GM19239 (cell line): Measurements from ENCODE around the gene OSBPL10.

Experiments
- DNase-seq: peaks from one replicate; pipeline ENCODE4 v3.0.0; 2011; ENCODE audit warnings: low spot score; ENCODE audit not compliant: insufficient read length
- FAIRE-seq: peaks from 2 replicates; lab custom pipeline; 2011; peaks lifted over from hg19 to GRCh38; lab: Jason Lieb, UNC

OSBPL10 gene

DNA sequence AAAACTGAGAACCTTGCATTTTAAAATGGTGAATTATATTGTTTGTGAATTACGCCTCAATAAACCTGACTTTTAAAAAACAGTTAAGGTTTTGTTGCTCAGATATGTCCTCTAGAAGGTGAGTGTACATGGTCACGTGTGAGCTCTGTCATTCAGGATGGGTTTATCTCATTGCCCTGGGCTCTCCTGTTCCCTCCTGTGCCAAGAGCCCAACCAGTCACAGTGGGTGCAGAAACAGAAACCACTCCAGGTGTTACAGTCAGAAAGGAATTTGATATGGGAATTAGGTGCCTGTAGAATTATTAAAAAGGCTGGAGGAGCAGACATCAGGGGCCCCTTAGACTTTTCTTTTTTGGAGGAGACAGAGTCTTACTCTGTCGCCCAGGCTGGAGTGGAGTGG, 252.0 kb downstream of the OSBPL10 start:
- DNase-seq (no peak), FAIRE-seq (no peak)

DNA sequence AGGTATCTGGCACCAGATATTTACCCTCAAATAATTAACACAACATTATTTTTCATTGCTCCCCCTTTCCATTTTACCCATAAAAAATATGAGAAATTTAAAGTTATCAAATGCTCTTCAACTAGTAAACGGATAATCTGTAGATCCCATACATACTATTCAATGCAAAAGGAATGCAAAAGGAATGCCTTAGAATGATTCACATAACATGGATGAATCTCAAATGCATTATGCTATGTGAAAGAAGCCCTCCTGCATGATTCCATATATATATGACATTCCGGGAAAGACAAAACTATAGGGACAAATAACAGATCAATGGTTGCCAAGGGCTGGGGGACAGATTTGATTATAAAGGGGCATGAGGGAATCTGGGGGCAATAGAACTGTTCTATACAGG, 252.7 kb downstream of the OSBPL10 start:
- FAIRE-seq = no peak
- DNase-seq = no peak

DNA sequence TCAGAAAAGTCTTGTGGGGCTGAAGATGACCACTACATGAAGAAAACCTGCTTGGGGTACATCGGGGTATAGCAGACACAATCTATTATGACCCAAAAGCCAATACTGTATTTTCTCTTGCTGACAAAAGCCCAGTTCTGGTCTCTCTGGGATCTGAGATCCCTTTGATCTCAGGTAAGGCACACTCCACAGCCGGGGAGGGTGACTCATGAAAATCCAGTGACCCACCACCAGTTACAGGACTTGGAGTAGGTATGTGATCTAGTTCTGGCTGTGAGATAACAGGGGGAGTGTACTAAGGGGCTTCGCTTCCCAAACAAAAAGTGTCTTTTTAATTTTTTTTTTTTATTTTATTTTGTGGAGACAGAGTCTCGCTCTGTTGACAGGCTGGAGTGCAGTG, 255.1 kb downstream of the OSBPL10 start:
- DNase-seq = no peak
- no peak for FAIRE-seq

DNA sequence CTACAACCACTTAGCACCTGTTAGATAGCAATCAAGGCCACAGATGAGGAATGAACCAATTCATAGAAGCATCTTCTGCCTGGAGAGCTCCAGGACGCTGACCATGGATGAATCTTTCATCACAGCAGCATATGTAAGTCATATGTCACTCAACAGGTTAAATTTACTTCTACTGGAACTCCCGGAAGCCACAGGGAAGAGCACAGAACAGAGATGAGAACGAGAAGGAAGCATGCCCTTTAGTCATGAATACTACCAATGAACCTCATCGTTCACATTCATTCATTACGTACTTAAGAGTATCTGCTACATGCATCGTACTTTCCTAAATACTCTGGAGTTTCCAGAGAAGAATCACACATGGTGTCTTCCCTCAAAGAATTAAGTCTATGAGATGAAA, 255.5 kb downstream of the OSBPL10 start:
- no peak for FAIRE-seq
- DNase-seq = no peak

DNA sequence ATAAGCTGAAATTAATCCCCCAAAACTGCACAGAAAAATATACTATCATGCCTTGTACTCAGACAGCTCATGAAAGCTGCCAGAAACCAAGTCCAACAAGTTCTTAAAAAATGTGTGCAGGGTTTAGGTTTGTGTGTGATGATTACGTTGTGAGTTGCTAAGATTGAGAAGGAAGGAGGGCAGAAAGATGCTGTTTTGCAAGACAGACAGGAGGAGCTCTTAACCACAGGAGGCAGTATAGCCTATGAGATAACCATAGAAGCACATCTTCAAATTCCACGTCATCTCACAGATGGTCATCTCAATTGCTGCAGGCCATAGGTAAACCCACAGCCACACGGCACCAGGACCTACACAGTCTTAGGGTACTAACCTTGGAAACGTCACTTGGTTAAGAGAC, 256.4 kb downstream of the OSBPL10 start:
- FAIRE-seq = no peak

DNA sequence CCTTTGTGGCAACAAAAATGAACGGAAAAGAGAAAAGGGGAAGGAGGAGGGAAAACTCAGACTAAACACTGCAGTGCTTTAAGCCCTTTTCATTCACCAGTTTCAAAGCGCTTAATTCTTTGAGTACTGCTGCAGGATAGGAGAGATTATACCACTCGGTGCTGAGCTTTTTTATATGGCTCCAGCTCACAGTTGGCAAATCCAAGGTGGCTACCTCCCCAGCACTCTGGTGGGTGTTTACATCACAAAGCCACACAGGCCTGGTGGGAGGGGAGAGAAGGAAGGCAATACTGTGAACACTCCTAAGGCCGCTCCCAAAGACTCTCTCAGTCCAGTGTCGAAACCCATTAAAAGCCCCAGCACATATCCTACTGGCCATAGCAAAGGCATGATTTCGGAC, 256.9 kb downstream of the OSBPL10 start:
- no peak for DNase-seq
- FAIRE-seq = no peak

More for the DNA sequence above, 256.4 kb downstream of the OSBPL10 start:
- no peak for DNase-seq

DNA sequence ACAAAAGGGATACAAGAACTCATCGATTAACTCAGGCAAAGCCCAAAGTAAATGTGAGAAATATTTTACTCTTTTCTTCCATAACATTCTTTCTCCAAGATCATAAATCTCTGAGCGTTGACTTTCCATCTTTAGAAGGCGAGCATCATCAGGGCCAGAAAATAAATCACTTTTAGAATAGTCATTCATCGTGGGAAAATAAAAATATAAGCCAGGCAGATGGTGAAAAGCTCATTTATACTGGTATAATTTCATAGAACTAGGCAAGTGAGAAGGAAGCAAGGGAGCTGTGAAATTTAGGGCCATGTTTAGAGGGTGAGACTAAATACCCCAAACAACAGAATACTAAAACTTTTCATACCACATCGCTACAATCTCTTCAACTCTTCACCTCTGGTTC, 257.4 kb downstream of the OSBPL10 start:
- FAIRE-seq = no peak

DNA sequence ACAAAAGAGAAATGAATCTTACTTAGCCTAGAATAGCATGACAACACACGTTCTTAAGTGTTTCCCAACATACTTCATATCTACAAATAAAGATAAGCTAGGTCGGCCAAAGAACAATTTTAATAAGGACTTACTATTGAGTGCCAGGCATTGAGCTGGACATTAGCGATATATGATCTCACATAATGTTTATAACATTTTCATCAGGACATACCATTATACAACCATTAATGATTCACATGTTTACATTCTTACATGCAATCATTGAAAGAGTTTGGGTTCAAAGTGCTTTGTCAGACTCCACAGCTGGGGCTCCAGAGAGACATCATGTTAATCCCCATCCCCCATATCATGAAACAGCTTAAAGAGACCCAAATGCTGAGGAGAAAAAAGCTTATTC, 259.4 kb downstream of the OSBPL10 start:
- DNase-seq = no peak
- no peak for FAIRE-seq

More for the DNA sequence above, 257.4 kb downstream of the OSBPL10 start:
- DNase-seq = no peak

DNA sequence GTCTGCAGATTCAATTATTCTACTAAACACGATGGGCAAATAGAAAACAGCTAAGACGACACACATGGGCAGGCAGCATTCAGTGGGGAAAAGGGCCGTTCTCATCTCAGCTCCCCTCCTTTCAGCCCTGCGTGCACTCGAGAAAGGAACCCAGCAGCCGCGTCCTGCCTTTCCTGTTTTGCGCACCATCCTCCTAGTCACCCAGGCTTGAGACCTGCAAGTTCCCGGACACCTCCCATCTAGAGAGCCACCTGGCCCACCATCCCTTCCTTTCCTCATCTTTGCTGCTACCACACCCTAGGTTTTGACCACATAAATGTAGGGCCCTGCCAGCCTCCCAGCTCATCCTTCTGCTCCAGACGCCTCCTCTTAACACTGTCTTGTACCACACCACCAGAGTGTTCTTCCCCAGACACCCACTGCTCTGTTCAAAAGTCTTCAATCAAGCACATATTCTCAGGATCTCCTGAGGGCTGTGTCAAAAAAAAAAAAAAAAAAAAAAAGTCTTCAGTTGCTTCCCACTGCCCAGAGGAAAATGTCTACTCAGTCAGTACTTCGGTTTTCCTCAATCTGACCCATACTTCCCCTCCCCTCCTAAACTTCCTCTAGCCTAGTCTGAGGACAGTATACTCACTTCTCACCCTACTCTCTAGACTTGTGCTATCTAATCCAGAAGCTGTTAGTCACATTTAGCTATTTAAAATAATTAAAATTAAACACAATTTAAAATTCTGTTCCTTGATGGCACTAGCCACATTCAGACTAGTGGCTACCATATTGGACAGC, 266.4 kb downstream of the OSBPL10 start:
- DNase-seq = no peak
- no peak for FAIRE-seq

DNA sequence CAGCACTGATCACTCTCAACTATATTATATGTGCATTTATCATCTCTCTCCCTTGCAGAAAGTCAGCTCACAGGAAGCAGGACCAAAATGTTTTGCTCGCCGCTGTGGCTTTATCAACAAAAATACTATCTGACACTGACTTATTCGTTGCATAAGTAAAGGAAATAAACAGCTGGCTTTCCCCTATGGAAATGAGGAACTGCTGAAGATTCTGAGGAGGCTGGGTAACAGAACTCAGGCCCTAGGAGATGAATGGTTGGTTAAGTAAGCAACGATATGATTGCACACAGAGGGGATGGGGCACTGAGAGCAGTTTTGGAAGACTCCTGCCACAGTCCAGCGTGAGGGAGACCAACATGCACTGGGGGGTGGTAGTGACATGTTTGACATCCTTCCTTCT, 267.2 kb downstream of the OSBPL10 start:
- FAIRE-seq (no peak), DNase-seq (no peak)

DNA sequence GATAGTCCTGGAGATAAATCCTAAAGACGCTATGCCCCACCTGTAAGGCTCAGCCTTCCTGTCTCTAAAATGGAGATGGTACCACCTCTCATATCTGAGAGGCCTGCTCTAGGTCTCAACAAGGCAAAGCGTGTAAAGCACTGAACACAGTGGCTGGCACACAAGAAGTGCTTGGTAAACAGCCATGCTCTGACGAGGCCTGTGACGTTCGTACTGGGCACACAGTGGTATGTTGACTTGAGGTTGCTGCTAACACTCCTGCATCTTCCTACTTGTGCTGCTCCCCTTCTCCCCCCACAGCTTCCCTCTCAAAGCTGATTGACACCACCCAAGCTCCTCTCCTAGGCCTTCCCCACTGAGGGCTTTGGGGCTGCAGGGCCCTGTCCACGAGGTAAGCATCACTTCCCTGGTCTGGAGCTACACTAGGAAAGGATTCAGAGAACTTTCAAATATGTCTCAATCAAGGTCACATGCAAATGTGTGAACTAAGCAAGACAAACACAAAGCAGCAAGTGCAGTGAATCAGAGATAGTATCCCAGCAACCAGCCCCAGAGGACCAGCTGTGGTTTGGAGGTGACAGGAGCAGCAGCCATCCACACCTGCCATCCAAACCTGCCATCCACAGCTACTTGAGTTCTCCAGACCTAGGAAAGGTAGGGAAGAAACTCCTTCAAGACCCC, 270.8 kb downstream of the OSBPL10 start:
- FAIRE-seq (no peak), DNase-seq (no peak)

DNA sequence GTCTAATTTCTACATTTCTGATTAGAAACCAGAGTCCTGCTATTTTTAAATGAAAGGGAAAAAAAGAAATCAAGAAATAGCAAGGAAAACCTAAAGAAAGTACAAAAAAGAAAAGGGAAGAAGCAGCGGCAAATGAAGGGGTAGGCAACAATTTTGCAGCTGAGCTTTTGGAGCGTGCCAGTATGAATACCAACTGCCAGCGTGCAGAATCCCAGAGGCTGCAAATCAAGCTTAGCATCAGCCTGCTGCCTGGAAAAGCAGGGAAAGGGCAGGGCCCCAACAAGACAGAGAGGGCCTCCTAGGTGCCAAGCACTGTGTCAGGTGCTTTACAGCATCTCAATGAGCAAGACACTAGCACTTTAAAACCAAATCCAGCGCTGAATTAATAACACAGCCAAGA, 271.5 kb downstream of the OSBPL10 start:
- no peak for DNase-seq
- FAIRE-seq = no peak

DNA sequence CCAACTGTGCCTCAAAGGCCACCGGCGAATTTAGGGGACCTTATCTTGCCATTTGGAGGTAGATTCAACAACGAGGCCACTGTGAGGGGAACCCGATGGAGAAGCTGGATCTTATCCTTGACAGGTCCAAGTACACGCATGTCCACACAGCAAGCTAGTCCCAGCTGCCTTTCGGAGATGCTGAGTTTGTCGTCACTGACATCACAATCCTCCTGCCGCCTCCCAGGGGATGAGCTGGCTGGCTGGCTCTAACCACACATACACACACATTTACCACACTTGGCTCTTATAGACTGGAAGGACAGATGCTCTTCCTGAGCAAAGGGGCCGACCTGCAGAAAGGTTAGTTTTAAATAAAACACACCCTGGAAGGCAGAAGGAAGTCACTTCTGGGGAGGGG, 272.1 kb downstream of the OSBPL10 start:
- FAIRE-seq = no peak
- no peak for DNase-seq

DNA sequence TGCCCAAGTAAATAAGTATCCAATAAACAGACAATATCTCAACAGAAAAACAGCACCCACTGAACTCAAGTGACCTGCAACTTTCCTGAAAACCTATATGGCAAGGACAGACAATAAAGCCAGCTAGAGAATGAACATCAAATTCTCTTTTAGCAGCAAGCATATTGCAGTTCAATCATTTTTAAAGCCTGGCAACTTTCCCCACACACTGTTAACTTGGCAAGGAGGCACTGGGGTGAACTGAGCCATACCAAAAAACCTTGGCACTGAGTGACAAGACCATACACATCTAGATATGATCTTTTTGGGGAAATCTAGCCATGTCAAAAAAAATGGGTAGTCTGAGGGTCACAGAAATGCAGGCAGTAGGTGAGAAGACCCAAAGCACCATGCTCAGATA, 273.8 kb downstream of the OSBPL10 start:
- FAIRE-seq (no peak), DNase-seq (no peak)

DNA sequence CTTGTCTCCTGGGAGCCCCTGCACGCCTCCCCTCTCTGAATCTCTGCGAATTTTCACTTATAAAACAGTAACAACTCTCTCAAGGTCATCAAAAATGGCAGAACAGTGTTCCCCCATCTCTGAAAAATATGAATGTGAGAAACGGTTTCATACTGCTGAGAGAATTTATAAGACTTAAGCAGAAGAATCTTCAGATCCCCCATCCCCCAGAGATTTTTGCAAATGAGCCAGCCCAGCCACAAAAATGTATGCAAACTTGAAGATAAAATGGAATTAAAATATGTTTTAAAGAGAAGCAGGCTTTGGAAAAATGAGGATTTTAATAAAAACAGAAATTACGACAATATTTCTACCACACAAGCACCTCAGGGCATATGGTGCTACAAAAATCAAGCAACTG, 275.3 kb downstream of the OSBPL10 start:
- FAIRE-seq (no peak), DNase-seq (no peak)

DNA sequence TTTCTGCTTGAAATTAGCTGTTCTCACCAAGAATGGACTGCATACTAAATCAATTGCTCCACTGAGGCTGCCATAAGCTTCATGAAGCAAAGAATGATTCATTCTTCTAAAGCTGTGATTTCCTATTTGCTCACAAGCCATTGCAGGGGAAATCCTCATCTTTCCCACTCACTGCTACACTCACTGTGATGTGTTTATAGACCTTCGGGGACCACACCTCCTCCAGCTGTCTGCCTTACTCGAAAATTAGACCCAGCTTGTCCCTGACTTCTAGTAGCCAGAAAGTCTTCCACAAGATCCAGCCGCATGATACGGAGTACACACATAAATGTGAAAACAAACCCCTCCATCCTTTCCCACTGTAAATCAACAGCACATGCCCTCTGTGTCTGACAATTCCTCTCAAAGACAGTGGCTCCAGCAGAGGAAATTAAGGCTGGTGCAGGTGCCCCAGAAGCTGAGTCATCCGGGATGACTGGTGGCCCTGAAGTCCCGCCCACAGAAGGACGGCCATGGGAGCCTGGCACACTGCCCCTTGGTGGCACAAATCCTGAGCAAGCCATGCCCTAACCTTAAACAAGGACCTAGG, 276.4 kb downstream of the OSBPL10 start:
- no peak for DNase-seq

DNA sequence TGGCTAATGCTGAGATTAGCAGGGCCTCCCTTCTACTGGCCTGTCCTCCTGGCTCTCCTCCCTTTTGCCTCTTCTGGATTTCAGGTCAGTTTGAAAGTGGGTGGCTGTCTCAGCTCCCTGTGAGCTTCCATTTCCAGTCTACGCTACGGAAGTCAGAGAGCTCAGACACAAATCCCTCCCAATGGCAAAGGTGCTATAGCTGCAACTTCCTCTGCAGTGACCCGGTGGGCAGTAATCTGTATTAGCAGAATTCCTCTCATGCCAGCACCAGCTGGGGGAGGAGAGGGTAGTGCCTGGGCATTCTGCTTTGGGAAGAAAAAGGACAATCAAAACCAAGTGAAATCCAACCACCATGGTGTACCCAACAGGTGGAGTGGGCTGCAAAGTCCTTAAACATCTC, 276.9 kb downstream of the OSBPL10 start:
- DNase-seq (no peak), FAIRE-seq (no peak)

More for the DNA sequence above, 276.4 kb downstream of the OSBPL10 start:
- FAIRE-seq = no peak

DNA sequence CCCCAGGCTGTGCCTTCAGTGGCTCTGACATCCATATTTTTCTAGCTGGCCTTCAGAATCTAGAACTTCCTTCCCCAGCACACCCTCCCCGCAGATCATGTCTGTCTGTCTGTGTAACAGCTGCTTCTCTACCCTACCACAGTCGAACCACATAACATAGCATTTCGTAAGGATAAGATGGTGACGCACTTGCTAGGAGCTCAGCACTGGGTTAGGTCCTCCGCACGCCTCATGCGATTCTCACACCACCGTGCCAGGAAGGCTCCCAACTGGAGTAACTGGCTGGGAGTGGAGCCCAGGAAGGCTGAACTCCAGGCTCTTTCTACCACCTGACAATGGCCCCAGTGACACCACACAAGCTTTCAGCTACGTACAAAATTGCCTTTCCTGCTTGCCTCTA, 279.8 kb downstream of the OSBPL10 start:
- FAIRE-seq (no peak), DNase-seq (no peak)

DNA sequence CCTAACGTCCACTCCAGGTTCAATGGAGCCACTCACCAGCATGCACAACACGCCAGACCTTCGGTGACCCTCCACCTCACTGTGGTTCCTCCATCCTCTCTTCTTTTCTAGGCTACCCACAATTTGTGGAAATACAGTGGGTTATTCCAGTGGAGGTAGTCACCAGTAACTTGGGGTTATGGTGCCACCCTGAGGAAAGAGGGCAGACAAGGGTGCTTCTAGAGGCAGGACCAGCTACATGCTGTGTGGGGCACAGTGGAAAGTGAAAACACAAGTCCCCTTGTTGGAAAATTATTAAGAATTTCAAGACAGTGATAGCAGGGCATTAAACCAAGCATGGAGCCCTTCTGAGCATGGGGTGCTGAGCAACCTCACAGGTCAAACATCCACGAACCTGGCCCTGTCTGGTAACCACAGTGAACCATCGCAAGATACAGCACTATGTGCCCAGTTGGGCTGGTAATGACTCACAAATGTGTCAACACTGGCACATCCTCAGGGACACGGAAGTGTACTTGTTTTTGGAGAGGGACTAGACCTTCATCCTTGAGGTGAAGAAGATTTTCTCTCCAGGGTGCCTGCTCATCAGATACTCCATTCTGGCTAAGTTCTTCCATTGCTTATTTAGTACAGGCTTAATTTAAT, 281.6 kb downstream of the OSBPL10 start:
- FAIRE-seq (no peak), DNase-seq (no peak)

DNA sequence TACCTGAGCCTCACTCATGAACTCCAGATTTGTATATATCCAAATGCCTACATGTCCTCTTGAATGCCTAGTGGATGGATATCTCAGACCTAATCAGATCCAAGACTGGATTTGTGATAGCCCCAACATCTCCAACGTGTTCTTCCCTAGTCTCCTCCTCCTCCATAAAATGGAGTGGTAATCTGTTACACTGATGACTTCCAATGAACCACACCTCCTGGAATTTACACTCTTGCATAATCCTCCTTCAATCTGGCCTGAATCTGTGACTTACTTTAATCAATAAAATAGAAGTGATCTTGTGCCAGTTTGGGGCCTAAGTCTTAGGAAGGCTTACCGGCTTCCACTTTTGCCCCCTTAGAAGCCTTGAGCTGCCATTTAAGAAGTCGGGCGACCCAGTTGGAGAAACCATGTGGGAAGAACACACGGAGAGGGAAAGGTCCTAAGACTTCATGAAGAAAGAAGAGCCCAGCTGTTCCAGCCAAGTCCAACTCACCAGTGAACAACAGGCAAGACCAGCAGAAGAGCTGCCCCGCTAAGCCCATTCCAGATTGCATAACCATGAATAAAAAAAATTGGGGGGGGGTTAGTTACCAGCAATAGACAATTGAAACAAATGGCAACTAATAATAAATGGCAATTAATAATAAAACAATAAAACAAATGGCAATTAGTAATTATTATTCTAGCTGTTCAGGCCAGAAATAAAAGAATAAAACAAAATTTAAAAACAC, 284.1 kb downstream of the OSBPL10 start:
- DNase-seq (no peak), FAIRE-seq (no peak)

DNA sequence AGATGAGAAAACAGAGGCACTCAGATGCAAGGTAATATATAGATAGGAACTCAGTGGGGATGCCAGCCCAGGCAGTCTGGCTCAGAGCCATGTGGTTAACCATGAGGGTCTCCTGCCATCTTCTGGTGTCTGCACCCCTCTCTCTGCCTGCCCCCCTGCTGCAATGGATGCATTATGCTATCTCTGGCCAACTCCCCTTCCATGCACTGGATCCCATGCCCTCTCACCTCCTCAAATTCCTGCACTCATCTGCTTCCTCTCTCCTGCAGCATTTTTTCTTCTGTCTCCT, 285.1 kb downstream of the OSBPL10 start:
- DNase-seq = no peak
- FAIRE-seq = no peak
